H9 (cell line): Measurements from ENCODE around the gene SPOCD1. TPM values are rescaled to one million over a fixed set of nuclear protein-coding genes. Genes with fewer than 3 reads are reported as not detected.
A peak's percentile ranks its signal among the peaks of the same experiment; 100 is the strongest.

Experiments
- DNase-seq: peaks from one replicate; pipeline ENCODE4 v3.0.0-alpha.2; 2017
- H2AFZ ChIP-seq: one replicate; pipeline ENCODE4 v1.6.1; 2013; ENCODE audit warnings: mild to moderate bottlenecking, low read length, control low read depth, moderate library complexity
- H2AK5ac ChIP-seq: 2 replicates; pipeline ENCODE4 v1.6.1; 2013; ENCODE audit warnings: low read length, control low read depth, mixed read lengths; ENCODE audit not compliant: insufficient read length
- H2BK120ac ChIP-seq: one replicate; pipeline ENCODE4 v1.6.1; 2013; ENCODE audit warnings: low read depth, mild to moderate bottlenecking, low read length, control low read depth, inconsistent platforms; ENCODE audit not compliant: poor library complexity, severe bottlenecking
- H2BK12ac ChIP-seq: 2 replicates; pipeline ENCODE4 v1.6.1; 2013; ENCODE audit warnings: low read length, control low read depth, mixed read lengths, low read depth; ENCODE audit not compliant: insufficient read length
- H2BK15ac ChIP-seq: 2 replicates; pipeline ENCODE4 v1.6.1; 2013; ENCODE audit warnings: low read depth, low read length, control low read depth
- H2BK20ac ChIP-seq: one replicate; pipeline ENCODE4 v1.6.1; 2013; ENCODE audit warnings: low read depth, mild to moderate bottlenecking, low read length, control low read depth, inconsistent platforms; ENCODE audit not compliant: poor library complexity, severe bottlenecking
- H2BK5ac ChIP-seq: 2 replicates; pipeline ENCODE4 v1.6.1; 2013; ENCODE audit warnings: low read length, control low read depth, mixed read lengths; ENCODE audit not compliant: insufficient read length
- H3K14ac ChIP-seq: 2 replicates; pipeline ENCODE4 v1.6.1; 2013; ENCODE audit warnings: low read length, control low read depth; ENCODE audit not compliant: insufficient read depth
- H3K18ac ChIP-seq: 2 replicates; pipeline ENCODE4 v1.6.1; 2013; ENCODE audit warnings: low read depth, mild to moderate bottlenecking, mixed read lengths, low read length, control low read depth; ENCODE audit not compliant: insufficient read length
- H3K23ac ChIP-seq: 2 replicates; pipeline ENCODE4 v1.6.1; 2013; ENCODE audit warnings: low read length, control low read depth, mixed read lengths, low read depth; ENCODE audit not compliant: insufficient read length
- H3K23me2 ChIP-seq: 2 replicates; pipeline ENCODE4 v1.6.1; 2013; ENCODE audit warnings: low read depth, mild to moderate bottlenecking, mixed read lengths, low read length, control low read depth; ENCODE audit not compliant: insufficient read length, poor library complexity, severe bottlenecking
- H3K27ac ChIP-seq: 2 replicates; pipeline ENCODE4 v1.5.1; 2013; ENCODE audit warnings: low read length, control low read depth, mixed read lengths, low read depth; ENCODE audit not compliant: insufficient read length
- H3K27me3 ChIP-seq: 2 replicates; pipeline ENCODE4 v1.6.1; 2013; ENCODE audit warnings: low read length, control low read depth, inconsistent platforms; ENCODE audit not compliant: insufficient read depth
- H3K4ac ChIP-seq: 2 replicates; pipeline ENCODE4 v1.6.1; 2013; ENCODE audit warnings: low read depth, mild to moderate bottlenecking, control low read depth, inconsistent platforms, low read length, moderate library complexity
- H3K4me1 ChIP-seq: 2 replicates; pipeline ENCODE4 v1.6.1; 2013; ENCODE audit warnings: low read length, control low read depth, inconsistent platforms; ENCODE audit not compliant: insufficient read depth
- H3K4me2 ChIP-seq: 2 replicates; pipeline ENCODE4 v1.6.1; 2013; ENCODE audit warnings: low read length, control low read depth, mixed read lengths; ENCODE audit not compliant: insufficient read length, insufficient read depth
- H3K56ac ChIP-seq: 2 replicates; pipeline ENCODE4 v1.6.1; 2013; ENCODE audit warnings: low read depth, mild to moderate bottlenecking, mixed read lengths, low read length, control low read depth; ENCODE audit not compliant: insufficient read length
- H3K79me1 ChIP-seq: 2 replicates; pipeline ENCODE4 v1.6.1; 2013; ENCODE audit warnings: low read depth, mild to moderate bottlenecking, moderate library complexity, low read length, control low read depth, inconsistent platforms; ENCODE audit not compliant: insufficient read depth, poor library complexity, severe bottlenecking
- H3K79me2 ChIP-seq: 2 replicates; pipeline ENCODE4 v1.6.1; 2013; ENCODE audit warnings: low read length, control low read depth, inconsistent platforms; ENCODE audit not compliant: insufficient read depth
- H3K9ac ChIP-seq: 2 replicates; pipeline ENCODE4 v1.6.1; 2013; ENCODE audit warnings: low read length, control low read depth, mixed read lengths; ENCODE audit not compliant: insufficient read length; ENCODE audit errors: extremely low read depth
- H3K9me3 ChIP-seq: one replicate; pipeline ENCODE4 v1.6.1; 2013; ENCODE audit warnings: low read depth, low read length, inconsistent platforms; ENCODE audit not compliant: control insufficient read depth
- H3T11ph ChIP-seq: one replicate; pipeline ENCODE4 v1.6.1; 2013; ENCODE audit warnings: mild to moderate bottlenecking, low read length, control low read depth, inconsistent platforms
- H4K20me1 ChIP-seq: one replicate; pipeline ENCODE4 v1.6.1; 2013; ENCODE audit not compliant: control insufficient read depth, insufficient read length, insufficient read depth
- H4K5ac ChIP-seq: 2 replicates; pipeline ENCODE4 v1.6.1; 2013; ENCODE audit warnings: low read depth, mild to moderate bottlenecking, mixed read lengths, low read length, control low read depth; ENCODE audit not compliant: insufficient read length
- H4K8ac ChIP-seq: replicated peaks from 2 replicates; pipeline ENCODE4 v1.6.1; 2013; ENCODE audit warnings: low read length, control low read depth, mixed read lengths, low read depth; ENCODE audit not compliant: insufficient read length
- H4K91ac ChIP-seq: 2 replicates; pipeline ENCODE4 v1.6.1; 2013; ENCODE audit warnings: low read depth, mild to moderate bottlenecking, moderate library complexity, mixed read lengths, low read length, control low read depth; ENCODE audit not compliant: insufficient read length
- H3K27ac Mint-ChIP-seq, 3 experiments: 2 replicates in 2 of 3; 3 replicates in 1 of 3; pipeline ENCODE4 v1.8.0; 2020 to 2021; ENCODE audit warnings: mixed read lengths in 3 of 3, mild to moderate bottlenecking in 1 of 3, moderate library complexity in 1 of 3
- H3K27me3 Mint-ChIP-seq: 2 replicates; pipeline ENCODE4 v1.8.0; 2021; ENCODE audit warnings: low read depth, mild to moderate bottlenecking, moderate library complexity, mixed read lengths
- H3K36me3 Mint-ChIP-seq, 3 experiments: 2 replicates in 2 of 3; 3 replicates in 1 of 3; pipeline ENCODE4 v1.8.0; 2020 to 2021; ENCODE audit warnings: low read depth in 3 of 3, mixed read lengths in 3 of 3; ENCODE audit not compliant: insufficient read depth in 1 of 3
- H3K4me1 Mint-ChIP-seq, 2 experiments: 2 replicates each; pipeline ENCODE4 v1.8.0; 2020; ENCODE audit warnings: mixed read lengths in 2 of 2
- H3K4me3 Mint-ChIP-seq, 2 experiments: 2 replicates in 1 of 2; 3 replicates in 1 of 2; pipeline ENCODE4 v1.8.0; 2020 to 2021; ENCODE audit warnings: mild to moderate bottlenecking in 2 of 2, mixed read lengths in 2 of 2, moderate library complexity in 1 of 2
- H3K9me3 Mint-ChIP-seq, 2 experiments: 2 replicates in 1 of 2; 3 replicates in 1 of 2; pipeline ENCODE4 v1.8.0; 2020; ENCODE audit warnings: mild to moderate bottlenecking in 2 of 2, mixed read lengths in 2 of 2, moderate library complexity in 1 of 2
- WGBS: extraction: QIAGEN DNeasy Blood & Tissue Kit; methylation state at CpG from one replicate; pipeline ENCODE4 v1.1.7; 2013; ENCODE audit warnings: missing lambda C conversion rate, low lambda C conversion rate, mixed read lengths; ENCODE audit not compliant: insufficient read length; ENCODE audit errors: extremely low coverage; 5-methylcytosine and 5-hydroxymethylcytosine counted together
- total RNA-seq: library from RNA; stranded (reverse); gene quantifications from 2 replicates; pipeline ENCODE4 v1.2.1, GENCODE V29; 2021
- TF ChIP-seq, protein P1 (sequence below): fragments of 200-600 bp; sonication (generic); conservative IDR thresholded peaks from 3 replicates; pipeline ENCODE4 v1.8.0; 2021; ENCODE audit warnings: antibody characterized with exemption, mild to moderate bottlenecking

Gene SPOCD1
- total RNA-seq, 1 experiment from 2014 or later = 1.5 TPM

DNA sequence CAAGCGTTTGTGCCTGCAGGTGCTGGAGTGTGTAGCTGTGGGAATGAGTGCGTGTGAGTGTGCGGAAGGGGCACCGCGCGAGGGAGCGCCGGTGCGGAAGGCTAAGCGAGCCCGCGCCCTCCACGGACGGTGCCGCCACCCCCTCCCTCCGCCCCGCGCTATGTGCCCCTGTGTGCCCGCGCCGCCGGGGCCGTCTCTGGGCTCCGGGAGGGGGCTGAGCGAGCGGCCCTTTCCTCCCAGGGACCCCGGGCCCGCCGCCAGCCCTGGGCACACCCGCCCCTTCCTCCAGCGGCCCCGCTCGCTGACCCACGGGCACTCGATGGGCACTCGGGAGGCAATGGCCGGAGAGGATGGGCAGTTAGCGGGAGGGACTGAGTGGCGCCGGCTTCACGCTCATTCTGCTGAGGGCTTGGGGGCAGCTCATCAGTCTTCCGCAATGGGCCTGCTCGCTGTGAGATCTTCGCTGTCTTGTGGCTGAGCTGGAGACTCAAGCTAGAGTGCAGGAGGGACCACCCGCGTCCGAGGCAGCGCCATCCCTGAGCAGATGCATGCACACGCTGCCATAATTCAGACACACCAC, 43.1 kb downstream of the SPOCD1 start:
- Histone ChIP-seq H4K20me1 (no peaks in the 10 kb centered on the region), H3K79me2 (no peaks in the 10 kb centered on the region), H3T11ph (no peak overlapping the region), H2BK12ac (no peak overlapping the region), H3K23ac (no peak overlapping the region), H3K4me1 (no peaks in the 10 kb centered on the region), H2BK15ac (no peak overlapping the region), H3K4me2 (peak overlapping the region; percentile 91), H3K18ac (no peak overlapping the region), H3K14ac (peak overlapping the region; percentile 14; the same call in 1 of the 2 replicates), H3K9ac (no peak overlapping the region), H4K5ac (no peak overlapping the region), H3K23me2 (peaks cover 7% of the 10 kb centered on the region), H4K8ac (no peak overlapping the region), H3K27me3 (peaks cover 38% of the 10 kb centered on the region), H2BK5ac (no peak overlapping the region), H2BK120ac (no peak overlapping the region), H2AFZ (no peak overlapping the region), H3K4ac (no peak overlapping the region), H3K79me1 (no peaks in the 10 kb centered on the region), H3K56ac (no peak overlapping the region), H4K91ac (no peak overlapping the region), H3K27ac (no peak overlapping the region), H2AK5ac (no peak overlapping the region), H3K9me3 (no peaks in the 10 kb centered on the region), H2BK20ac (no peak overlapping the region)
- no CpG with 5 or more reads among the region's 49 CpGs for WGBS
- H3K4me3 Mint-ChIP-seq = peak overlapping the region; percentile 67 to 83
- no peak overlapping the region for H3K27ac Mint-ChIP-seq
- peaks cover 94% of the 10 kb centered on the region for H3K27me3 Mint-ChIP-seq
- no peak for DNase-seq
- no peaks in the 10 kb centered on the region; a peak in 1 of 5 replicates for H3K9me3 Mint-ChIP-seq
- no peaks in the 10 kb centered on the region for H3K36me3 Mint-ChIP-seq
- peaks cover 36 to 54% of the 10 kb centered on the region in 2 experiments for H3K4me1 Mint-ChIP-seq
- TF ChIP-seq, protein P1, sequence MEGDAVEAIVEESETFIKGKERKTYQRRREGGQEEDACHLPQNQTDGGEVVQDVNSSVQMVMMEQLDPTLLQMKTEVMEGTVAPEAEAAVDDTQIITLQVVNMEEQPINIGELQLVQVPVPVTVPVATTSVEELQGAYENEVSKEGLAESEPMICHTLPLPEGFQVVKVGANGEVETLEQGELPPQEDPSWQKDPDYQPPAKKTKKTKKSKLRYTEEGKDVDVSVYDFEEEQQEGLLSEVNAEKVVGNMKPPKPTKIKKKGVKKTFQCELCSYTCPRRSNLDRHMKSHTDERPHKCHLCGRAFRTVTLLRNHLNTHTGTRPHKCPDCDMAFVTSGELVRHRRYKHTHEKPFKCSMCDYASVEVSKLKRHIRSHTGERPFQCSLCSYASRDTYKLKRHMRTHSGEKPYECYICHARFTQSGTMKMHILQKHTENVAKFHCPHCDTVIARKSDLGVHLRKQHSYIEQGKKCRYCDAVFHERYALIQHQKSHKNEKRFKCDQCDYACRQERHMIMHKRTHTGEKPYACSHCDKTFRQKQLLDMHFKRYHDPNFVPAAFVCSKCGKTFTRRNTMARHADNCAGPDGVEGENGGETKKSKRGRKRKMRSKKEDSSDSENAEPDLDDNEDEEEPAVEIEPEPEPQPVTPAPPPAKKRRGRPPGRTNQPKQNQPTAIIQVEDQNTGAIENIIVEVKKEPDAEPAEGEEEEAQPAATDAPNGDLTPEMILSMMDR = no peak
